ENCODE data around the gene MON2. TPM values are rescaled to one million over a fixed set of nuclear protein-coding genes. Genes with fewer than 3 reads are reported as not detected.

Gene MON2
- total and polyA plus RNA-seq, 4 experiments from 2014 or later = 13.5 to 88.5 (median 51.1) TPM

DNA sequence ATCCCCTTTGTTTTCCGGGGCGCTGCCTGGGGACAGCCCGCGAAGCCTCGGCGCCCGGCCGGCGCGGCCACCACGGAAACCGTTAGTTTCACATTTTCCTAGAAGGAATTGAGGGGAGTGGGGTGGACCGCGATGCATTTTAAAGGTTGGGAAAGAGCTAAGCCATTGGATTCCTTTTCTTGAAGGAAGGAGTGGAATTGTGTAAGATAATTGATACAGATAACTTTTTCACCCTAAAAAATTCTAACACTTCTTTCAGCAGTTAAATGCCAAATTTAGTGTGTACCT is 137.1 kb downstream of the MON2 start:
- H3K4me1 Mint-ChIP-seq = peaks cover 27 to 55% (median 35%) of the 10 kb centered on the region in 4 donors

DNA sequence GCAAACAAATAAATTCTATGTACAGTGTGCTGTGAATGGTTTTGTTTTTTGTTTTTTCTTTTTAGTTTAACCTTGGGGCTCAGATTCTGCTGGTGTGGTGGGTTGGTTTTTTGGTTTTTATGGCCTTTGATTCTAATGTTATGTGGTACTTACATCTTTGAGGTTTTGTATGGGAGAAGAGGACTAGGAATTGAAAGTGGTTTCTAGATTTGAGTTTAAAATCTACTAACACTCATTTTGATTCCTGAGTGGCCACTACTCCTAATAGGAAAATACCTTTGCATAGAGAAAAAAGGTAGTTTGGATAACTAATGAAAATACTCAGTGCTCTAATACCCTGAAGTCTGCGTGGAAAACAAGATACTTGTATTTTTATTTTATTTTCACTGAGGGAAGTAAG is 137.7 kb downstream of the MON2 start:
- intact Hi-C loops (cut with micrococcal nuclease) = loop anchor here (5.0 kb wide), 1 partner anchor 1798 kb away; the partner anchor contains the start of gene XPOT
- H3K4me1 Mint-ChIP-seq = peaks cover 29 to 55% (median 38%) of the 10 kb centered on the region in 4 donors
- POLR2A ChIA-PET (ENCODE audit: partially characterized antibody) = interaction anchor here (0.6 to 2.7 kb wide), 11 partner anchors 9 to 345 kb away, joined by 3 to 38 read pairs (median 10); partner anchors contain the start of genes MON2 and USP15

More for the DNA sequence above, 137.1 kb downstream of the MON2 start:
- H3K4me1 ChIP-seq (ENCODE audit: insufficient read depth, low read length) = peaks cover 39% of the 10 kb centered on the region
- peak overlapping the region; percentile 85 to 97 (median 90) for H3K4me3 Mint-ChIP-seq
- no peaks in the 10 kb centered on the region for H3K9me3 Mint-ChIP-seq
- no peak for DNase-seq
- no peaks in the 10 kb centered on the region for H3K9me3 ChIP-seq (ENCODE audit: control insufficient read depth in 1 of 2, low read length in 2 of 2)
- H3K4me3 ChIP-seq (ENCODE audit: low read length in 2 of 2) = peak overlapping the region; percentile 64 to 94
- H3K27ac Mint-ChIP-seq = peak overlapping the region; percentile 90 to 100 (median 99)
- intact Hi-C loops (cut with micrococcal nuclease) = loop anchor here (1.0 to 5.0 kb wide), 6 partner anchors 23 to 1799 kb away; partner anchors contain the start of genes KICS2, USP15 and XPOT
- H3K36me3 Mint-ChIP-seq = peaks cover 0 to 16% of the 10 kb centered on the region in 2 donors
- ChIA-PET POLR2A (ENCODE audit: partially characterized antibody) (interaction anchor here (0.6 to 2.7 kb wide), 17 partner anchors 9 to 345 kb away, joined by 3 to 38 read pairs (median 5); partner anchors contain the start of genes MON2 and USP15), CTCF (ENCODE audit: partially characterized antibody) (interaction anchor here (1.1 to 2.6 kb wide), 10 partner anchors 11 to 344 kb away, joined by 3 to 16 read pairs (median 6); no protein-coding TSS in a partner anchor)
- H3K36me3 ChIP-seq (ENCODE audit: insufficient read depth, low read length) = no peaks in the 10 kb centered on the region
- H3K27me3 ChIP-seq (ENCODE audit: insufficient read depth, low read length) = no peaks in the 10 kb centered on the region
- peak overlapping the region; percentile 100 for H3K27ac ChIP-seq (ENCODE audit: low read depth, low read length)
- H3K27me3 Mint-ChIP-seq = no peaks in the 10 kb centered on the region

DNA sequence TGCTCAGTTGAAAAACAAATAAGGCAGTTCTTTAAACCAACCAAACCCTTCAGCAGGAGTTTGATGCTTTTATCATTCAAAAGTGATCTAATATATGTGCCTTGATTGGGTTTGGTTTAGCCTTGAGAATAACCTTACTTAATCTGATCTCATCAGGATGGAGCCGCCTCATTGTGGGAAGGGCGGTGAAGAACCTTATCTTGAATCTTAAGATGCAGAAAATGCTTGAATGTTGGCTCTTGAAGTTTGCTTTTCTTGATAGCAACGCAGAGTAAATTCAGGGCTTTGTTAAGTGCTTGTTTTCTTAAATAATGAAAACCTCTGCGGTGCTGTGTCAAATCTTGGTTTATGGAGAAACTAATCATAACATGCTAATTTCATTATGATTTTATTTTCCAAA is 138.2 kb downstream of the MON2 start:
- POLR2A ChIA-PET (ENCODE audit: partially characterized antibody) = interaction anchor here (2.1 kb wide), 1 partner anchor 138 kb away, joined by 6 read pairs; the partner anchor contains the start of gene MON2
- DNase-seq = peak; percentile 12 to 59 (median 32)
- peaks cover 29 to 55% (median 38%) of the 10 kb centered on the region in 4 donors for H3K4me1 Mint-ChIP-seq
- Histone ChIP-seq H3K36me3 (ENCODE audit: insufficient read depth, low read length) (no peaks in the 10 kb centered on the region), H3K4me1 (ENCODE audit: insufficient read depth, low read length) (peaks cover 39% of the 10 kb centered on the region), H3K27ac (ENCODE audit: low read depth, low read length) (peak overlapping the region; percentile 100), H3K9me3 (ENCODE audit: control insufficient read depth in 1 of 2, low read length in 2 of 2) (no peaks in the 10 kb centered on the region), H3K4me3 (ENCODE audit: low read length in 2 of 2) (peak overlapping the region; percentile 64 to 94), H3K27me3 (ENCODE audit: insufficient read depth, low read length) (no peaks in the 10 kb centered on the region)
- H3K27me3 Mint-ChIP-seq = no peaks in the 10 kb centered on the region
- intact Hi-C loops (cut with micrococcal nuclease) = loop anchor here (5.0 kb wide), 1 partner anchor 1797 kb away; the partner anchor contains the start of gene XPOT
- peak overlapping the region; percentile 42 to 100 (median 93) for H3K27ac Mint-ChIP-seq
- no peaks in the 10 kb centered on the region for H3K9me3 Mint-ChIP-seq
- CTCF ChIA-PET (ENCODE audit: partially characterized antibody) = interaction anchor here (1.2 to 3.0 kb wide), 3 partner anchors 23 to 191 kb away, joined by 4 to 19 read pairs (median 4); no protein-coding TSS in a partner anchor
- H3K4me3 Mint-ChIP-seq = peak overlapping the region; percentile 44 to 95 (median 88)
- H3K36me3 Mint-ChIP-seq = peaks cover 0 to 16% of the 10 kb centered on the region in 2 donors

More for the DNA sequence above, 137.7 kb downstream of the MON2 start:
- Histone ChIP-seq H3K4me3 (ENCODE audit: low read length in 2 of 2) (peak overlapping the region; percentile 64 to 94), H3K4me1 (ENCODE audit: insufficient read depth, low read length) (peaks cover 39% of the 10 kb centered on the region), H3K27me3 (ENCODE audit: insufficient read depth, low read length) (no peaks in the 10 kb centered on the region), H3K36me3 (ENCODE audit: insufficient read depth, low read length) (no peaks in the 10 kb centered on the region), H3K27ac (ENCODE audit: low read depth, low read length) (peak overlapping the region; percentile 100), H3K9me3 (ENCODE audit: control insufficient read depth in 1 of 2, low read length in 2 of 2) (no peaks in the 10 kb centered on the region)
- Mint-ChIP-seq H3K27ac (peak overlapping the region; percentile 90 to 100 (median 99)), H3K9me3 (no peaks in the 10 kb centered on the region), H3K36me3 (peaks cover 0 to 16% of the 10 kb centered on the region in 2 donors), H3K27me3 (no peaks in the 10 kb centered on the region), H3K4me3 (peak overlapping the region; percentile 85 to 97 (median 90))
- CTCF ChIA-PET (ENCODE audit: partially characterized antibody) = interaction anchor here (1.2 to 2.6 kb wide), 6 partner anchors 14 to 345 kb away, joined by 3 to 16 read pairs (median 4); no protein-coding TSS in a partner anchor
- DNase-seq = peak in 1 of 5 donors; percentile 7

- CTCF ChIA-PET (ENCODE audit: partially characterized antibody) = interaction anchor here (1.2 to 3.0 kb wide), 7 partner anchors 9 to 192 kb away, joined by 4 to 19 read pairs (median 4); no protein-coding TSS in a partner anchor
- POLR2A ChIA-PET (ENCODE audit: partially characterized antibody) = interaction anchor here (2.1 kb wide), 1 partner anchor 139 kb away, joined by 6 read pairs; the partner anchor contains the start of gene MON2
Observed at GRCh38 chr12:62605981-62606380, 139.4 kb downstream of the MON2 start.

GRCh38 chr12:62606654-62607053 is 140.0 kb downstream of the MON2 start:
- H3K4me3 ChIP-seq (ENCODE audit: low read length in 2 of 2) = no peak overlapping the region
- Mint-ChIP-seq H3K4me1 (peaks cover 26 to 51% (median 40%) of the 10 kb centered on the region in 4 donors), H3K4me3 (peak overlapping the region in 2 of 8 donors; percentile 46 to 71), H3K27me3 (no peaks in the 10 kb centered on the region), H3K9me3 (no peaks in the 10 kb centered on the region), H3K36me3 (peaks cover 0 to 16% of the 10 kb centered on the region in 2 donors), H3K27ac (peak overlapping the region in 3 of 7 donors; percentile 11 to 100 (median 43))
- H3K27me3 ChIP-seq (ENCODE audit: insufficient read depth, low read length) = no peaks in the 10 kb centered on the region
- no peak overlapping the region for H3K27ac ChIP-seq (ENCODE audit: low read depth, low read length)
- H3K36me3 ChIP-seq (ENCODE audit: insufficient read depth, low read length) = no peaks in the 10 kb centered on the region
- ChIA-PET CTCF (ENCODE audit: partially characterized antibody) (interaction anchor here (1.3 to 3.0 kb wide), 5 partner anchors 8 to 191 kb away, joined by 4 to 19 read pairs (median 5); no protein-coding TSS in a partner anchor), POLR2A (ENCODE audit: partially characterized antibody) (interaction anchor here (0.8 to 2.1 kb wide), 2 partner anchors 9 to 139 kb away, joined by 3 to 6 read pairs; partner anchors contain the start of gene MON2)
- peaks cover 38% of the 10 kb centered on the region for H3K4me1 ChIP-seq (ENCODE audit: insufficient read depth, low read length)
- DNase-seq = no peak
- H3K9me3 ChIP-seq (ENCODE audit: control insufficient read depth in 1 of 2, low read length in 2 of 2) = no peaks in the 10 kb centered on the region
- intact Hi-C loops (cut with micrococcal nuclease) = no loop called here

More at GRCh38 chr12:62605981-62606380, 139.4 kb downstream of the MON2 start:
- peak in 1 of 5 donors; percentile 31 for DNase-seq
- H3K4me3 Mint-ChIP-seq = peak overlapping the region in 4 of 8 donors; percentile 0 to 71 (median 31)
- H3K36me3 Mint-ChIP-seq = peaks cover 0 to 16% of the 10 kb centered on the region in 2 donors
- Histone ChIP-seq H3K27ac (ENCODE audit: low read depth, low read length) (no peak overlapping the region), H3K4me3 (ENCODE audit: low read length in 2 of 2) (no peak overlapping the region), H3K4me1 (ENCODE audit: insufficient read depth, low read length) (peaks cover 39% of the 10 kb centered on the region), H3K36me3 (ENCODE audit: insufficient read depth, low read length) (no peaks in the 10 kb centered on the region), H3K27me3 (ENCODE audit: insufficient read depth, low read length) (no peaks in the 10 kb centered on the region), H3K9me3 (ENCODE audit: control insufficient read depth in 1 of 2, low read length in 2 of 2) (no peaks in the 10 kb centered on the region)
- no peaks in the 10 kb centered on the region for H3K9me3 Mint-ChIP-seq
- peaks cover 29 to 55% (median 42%) of the 10 kb centered on the region in 4 donors for H3K4me1 Mint-ChIP-seq
- intact Hi-C loops (cut with micrococcal nuclease) = no loop called here
- no peaks in the 10 kb centered on the region for H3K27me3 Mint-ChIP-seq
- peak overlapping the region; percentile 1 to 100 (median 58) for H3K27ac Mint-ChIP-seq

- no peaks in the 10 kb centered on the region for H3K27me3 ChIP-seq (ENCODE audit: insufficient read depth, low read length)
- intact Hi-C loops (cut with micrococcal nuclease) = no loop called here
- DNase-seq = no peak
- no peaks in the 10 kb centered on the region for H3K27me3 Mint-ChIP-seq
- CTCF ChIA-PET (ENCODE audit: partially characterized antibody) = no interaction called here
- peaks cover 0 to 11% (median 4%) of the 10 kb centered on the region in 4 donors for H3K4me1 Mint-ChIP-seq
- H3K27ac Mint-ChIP-seq = no peak overlapping the region
- H3K27ac ChIP-seq (ENCODE audit: low read depth, low read length) = no peak overlapping the region
- H3K36me3 Mint-ChIP-seq = peaks cover 1 to 8% of the 10 kb centered on the region in 2 donors
- no peak overlapping the region for H3K4me3 Mint-ChIP-seq
- POLR2A ChIA-PET (ENCODE audit: partially characterized antibody) = interaction anchor here (1.0 kb wide), 2 partner anchors 8 to 10 kb away, joined by 3 to 5 read pairs; no protein-coding TSS in a partner anchor
- H3K9me3 Mint-ChIP-seq = peaks cover 0 to 2% (median 0%) of the 10 kb centered on the region in 8 donors
- H3K4me3 ChIP-seq (ENCODE audit: low read length in 2 of 2) = no peak overlapping the region
- no peaks in the 10 kb centered on the region for H3K36me3 ChIP-seq (ENCODE audit: insufficient read depth, low read length)
- H3K9me3 ChIP-seq (ENCODE audit: control insufficient read depth in 1 of 2, low read length in 2 of 2) = no peaks in the 10 kb centered on the region
- no peaks in the 10 kb centered on the region for H3K4me1 ChIP-seq (ENCODE audit: insufficient read depth, low read length)
Observed at GRCh38 chr12:62613081-62613480, 146.5 kb downstream of the MON2 start.

- no peak overlapping the region for H3K4me3 Mint-ChIP-seq
- Histone ChIP-seq H3K27me3 (ENCODE audit: insufficient read depth, low read length) (no peaks in the 10 kb centered on the region), H3K36me3 (ENCODE audit: insufficient read depth, low read length) (no peaks in the 10 kb centered on the region), H3K27ac (ENCODE audit: low read depth, low read length) (no peak overlapping the region), H3K4me1 (ENCODE audit: insufficient read depth, low read length) (no peaks in the 10 kb centered on the region), H3K4me3 (ENCODE audit: low read length in 2 of 2) (no peak overlapping the region), H3K9me3 (ENCODE audit: control insufficient read depth in 1 of 2, low read length in 2 of 2) (no peaks in the 10 kb centered on the region)
- H3K27me3 Mint-ChIP-seq = no peaks in the 10 kb centered on the region
- H3K9me3 Mint-ChIP-seq = peaks cover 0 to 2% (median 0%) of the 10 kb centered on the region in 8 donors
- ChIA-PET POLR2A (ENCODE audit: partially characterized antibody) (interaction anchor here (1.2 kb wide), 1 partner anchor 15 kb away, joined by 5 read pairs; no protein-coding TSS in a partner anchor), CTCF (ENCODE audit: partially characterized antibody) (interaction anchor here (1.3 to 2.0 kb wide), 2 partner anchors 15 to 176 kb away, joined by 5 to 6 read pairs; no protein-coding TSS in a partner anchor)
- intact Hi-C loops (cut with micrococcal nuclease) = no loop called here
- no peak for DNase-seq
- no peak overlapping the region for H3K27ac Mint-ChIP-seq
- peaks cover 1 to 8% of the 10 kb centered on the region in 2 donors for H3K36me3 Mint-ChIP-seq
- H3K4me1 Mint-ChIP-seq = no peaks in the 10 kb centered on the region
Observed at GRCh38 chr12:62618319-62618718, 151.7 kb downstream of the MON2 start.

Measured in CD4-positive, alpha-beta memory T cell (primary cell).